Prostate gland (tissue), 2 donors: ENCODE results near the gene LAD1.

ENCODE experiments used
- CTCF ChIP-seq, 4 experiments: fragments of 200-600 bp in 2 of 4; fragments of 450-650 bp in 2 of 4; sonication (generic) in 2 of 4; IDR thresholded peaks; 1 replicate in 3 of 4; 2 replicates in 1 of 4; pipeline ENCODE4 v1.5.1; 2016 to 2019; ENCODE audit warnings: antibody characterized with exemption in 4 of 4, mild to moderate bottlenecking in 2 of 4, moderate library complexity in 2 of 4
- POLR2A ChIP-seq: fragments of 450-650 bp; IDR thresholded peaks from one replicate; pipeline ENCODE4 v1.6.1; 2016; ENCODE audit warnings: antibody characterized with exemption, mild to moderate bottlenecking
- POLR2AphosphoS5 ChIP-seq: sonication (generic); formaldehyde crosslinking; IDR thresholded peaks from one replicate; pipeline ENCODE4 v1.6.1; 2017; ENCODE audit warnings: antibody characterized with exemption

- TF ChIP-seq CTCF (IDR thresholded peaks at IDR 0.05) (no peak), POLR2A (no peak), POLR2AphosphoS5 (no peak)
Measured at GRCh38 chr1:201334325-201335173, 64.6 kb downstream of the LAD1 start.
